ENCODE measurements around the gene SRGAP1.

- TF ChIP-seq TBP (CRISPR knock-in tag; IDR thresholded peaks at IDR 0.05) (no peak), HMGXB4 (CRISPR knock-in tag; IDR thresholded peaks at IDR 0.05; ENCODE audit: borderline replicate concordance in 1 of 2, low read depth in 1 of 2) (no peak), HNF4A (CRISPR knock-in tag; IDR thresholded peaks at IDR 0.05) (no peak), MTA3 (CRISPR knock-in tag; IDR thresholded peaks at IDR 0.05) (no peak)
These were observed 68.2 kb downstream of the SRGAP1 start for GRCh38 chr12:63912651-63913050.
